H9 (cell line): ENCODE measurements around the gene RHOB. TPM values are rescaled to one million over a fixed set of nuclear protein-coding genes. Genes with fewer than 3 reads are reported as not detected.

Experiments
- DNase-seq: peaks from one replicate; pipeline ENCODE4 v3.0.0-alpha.2; 2017
- H2AFZ ChIP-seq: one replicate; pipeline ENCODE4 v1.6.1; 2013; ENCODE audit warnings: mild to moderate bottlenecking, low read length, control low read depth, moderate library complexity
- H2AK5ac ChIP-seq: 2 replicates; pipeline ENCODE4 v1.6.1; 2013; ENCODE audit warnings: low read length, control low read depth, mixed read lengths; ENCODE audit not compliant: insufficient read length
- H2BK120ac ChIP-seq: one replicate; pipeline ENCODE4 v1.6.1; 2013; ENCODE audit warnings: low read depth, mild to moderate bottlenecking, low read length, control low read depth, inconsistent platforms; ENCODE audit not compliant: poor library complexity, severe bottlenecking
- H2BK12ac ChIP-seq: 2 replicates; pipeline ENCODE4 v1.6.1; 2013; ENCODE audit warnings: low read length, control low read depth, mixed read lengths, low read depth; ENCODE audit not compliant: insufficient read length
- H2BK15ac ChIP-seq: 2 replicates; pipeline ENCODE4 v1.6.1; 2013; ENCODE audit warnings: low read depth, low read length, control low read depth
- H2BK20ac ChIP-seq: one replicate; pipeline ENCODE4 v1.6.1; 2013; ENCODE audit warnings: low read depth, mild to moderate bottlenecking, low read length, control low read depth, inconsistent platforms; ENCODE audit not compliant: poor library complexity, severe bottlenecking
- H2BK5ac ChIP-seq: 2 replicates; pipeline ENCODE4 v1.6.1; 2013; ENCODE audit warnings: low read length, control low read depth, mixed read lengths; ENCODE audit not compliant: insufficient read length
- H3K14ac ChIP-seq: 2 replicates; pipeline ENCODE4 v1.6.1; 2013; ENCODE audit warnings: low read length, control low read depth; ENCODE audit not compliant: insufficient read depth
- H3K18ac ChIP-seq: 2 replicates; pipeline ENCODE4 v1.6.1; 2013; ENCODE audit warnings: low read depth, mild to moderate bottlenecking, mixed read lengths, low read length, control low read depth; ENCODE audit not compliant: insufficient read length
- H3K23ac ChIP-seq: 2 replicates; pipeline ENCODE4 v1.6.1; 2013; ENCODE audit warnings: low read length, control low read depth, mixed read lengths, low read depth; ENCODE audit not compliant: insufficient read length
- H3K23me2 ChIP-seq: 2 replicates; pipeline ENCODE4 v1.6.1; 2013; ENCODE audit warnings: low read depth, mild to moderate bottlenecking, mixed read lengths, low read length, control low read depth; ENCODE audit not compliant: insufficient read length, poor library complexity, severe bottlenecking
- H3K27ac ChIP-seq: 2 replicates; pipeline ENCODE4 v1.5.1; 2013; ENCODE audit warnings: low read length, control low read depth, mixed read lengths, low read depth; ENCODE audit not compliant: insufficient read length
- H3K27me3 ChIP-seq: 2 replicates; pipeline ENCODE4 v1.6.1; 2013; ENCODE audit warnings: low read length, control low read depth, inconsistent platforms; ENCODE audit not compliant: insufficient read depth
- H3K4ac ChIP-seq: 2 replicates; pipeline ENCODE4 v1.6.1; 2013; ENCODE audit warnings: low read depth, mild to moderate bottlenecking, control low read depth, inconsistent platforms, low read length, moderate library complexity
- H3K4me1 ChIP-seq: 2 replicates; pipeline ENCODE4 v1.6.1; 2013; ENCODE audit warnings: low read length, control low read depth, inconsistent platforms; ENCODE audit not compliant: insufficient read depth
- H3K4me2 ChIP-seq: 2 replicates; pipeline ENCODE4 v1.6.1; 2013; ENCODE audit warnings: low read length, control low read depth, mixed read lengths; ENCODE audit not compliant: insufficient read length, insufficient read depth
- H3K56ac ChIP-seq: 2 replicates; pipeline ENCODE4 v1.6.1; 2013; ENCODE audit warnings: low read depth, mild to moderate bottlenecking, mixed read lengths, low read length, control low read depth; ENCODE audit not compliant: insufficient read length
- H3K79me1 ChIP-seq: 2 replicates; pipeline ENCODE4 v1.6.1; 2013; ENCODE audit warnings: low read depth, mild to moderate bottlenecking, moderate library complexity, low read length, control low read depth, inconsistent platforms; ENCODE audit not compliant: insufficient read depth, poor library complexity, severe bottlenecking
- H3K79me2 ChIP-seq: 2 replicates; pipeline ENCODE4 v1.6.1; 2013; ENCODE audit warnings: low read length, control low read depth, inconsistent platforms; ENCODE audit not compliant: insufficient read depth
- H3K9ac ChIP-seq: 2 replicates; pipeline ENCODE4 v1.6.1; 2013; ENCODE audit warnings: low read length, control low read depth, mixed read lengths; ENCODE audit not compliant: insufficient read length; ENCODE audit errors: extremely low read depth
- H3K9me3 ChIP-seq: one replicate; pipeline ENCODE4 v1.6.1; 2013; ENCODE audit warnings: low read depth, low read length, inconsistent platforms; ENCODE audit not compliant: control insufficient read depth
- H3T11ph ChIP-seq: one replicate; pipeline ENCODE4 v1.6.1; 2013; ENCODE audit warnings: mild to moderate bottlenecking, low read length, control low read depth, inconsistent platforms
- H4K20me1 ChIP-seq: one replicate; pipeline ENCODE4 v1.6.1; 2013; ENCODE audit not compliant: control insufficient read depth, insufficient read length, insufficient read depth
- H4K5ac ChIP-seq: 2 replicates; pipeline ENCODE4 v1.6.1; 2013; ENCODE audit warnings: low read depth, mild to moderate bottlenecking, mixed read lengths, low read length, control low read depth; ENCODE audit not compliant: insufficient read length
- H4K8ac ChIP-seq: replicated peaks from 2 replicates; pipeline ENCODE4 v1.6.1; 2013; ENCODE audit warnings: low read length, control low read depth, mixed read lengths, low read depth; ENCODE audit not compliant: insufficient read length
- H4K91ac ChIP-seq: 2 replicates; pipeline ENCODE4 v1.6.1; 2013; ENCODE audit warnings: low read depth, mild to moderate bottlenecking, moderate library complexity, mixed read lengths, low read length, control low read depth; ENCODE audit not compliant: insufficient read length
- H3K27ac Mint-ChIP-seq, 3 experiments: 2 replicates in 2 of 3; 3 replicates in 1 of 3; pipeline ENCODE4 v1.8.0; 2020 to 2021; ENCODE audit warnings: mixed read lengths in 3 of 3, mild to moderate bottlenecking in 1 of 3, moderate library complexity in 1 of 3
- H3K27me3 Mint-ChIP-seq: 2 replicates; pipeline ENCODE4 v1.8.0; 2021; ENCODE audit warnings: low read depth, mild to moderate bottlenecking, moderate library complexity, mixed read lengths
- H3K36me3 Mint-ChIP-seq, 3 experiments: 2 replicates in 2 of 3; 3 replicates in 1 of 3; pipeline ENCODE4 v1.8.0; 2020 to 2021; ENCODE audit warnings: low read depth in 3 of 3, mixed read lengths in 3 of 3; ENCODE audit not compliant: insufficient read depth in 1 of 3
- H3K4me1 Mint-ChIP-seq, 2 experiments: 2 replicates each; pipeline ENCODE4 v1.8.0; 2020; ENCODE audit warnings: mixed read lengths in 2 of 2
- H3K4me3 Mint-ChIP-seq, 2 experiments: 2 replicates in 1 of 2; 3 replicates in 1 of 2; pipeline ENCODE4 v1.8.0; 2020 to 2021; ENCODE audit warnings: mild to moderate bottlenecking in 2 of 2, mixed read lengths in 2 of 2, moderate library complexity in 1 of 2
- H3K9me3 Mint-ChIP-seq, 2 experiments: 2 replicates in 1 of 2; 3 replicates in 1 of 2; pipeline ENCODE4 v1.8.0; 2020; ENCODE audit warnings: mild to moderate bottlenecking in 2 of 2, mixed read lengths in 2 of 2, moderate library complexity in 1 of 2
- WGBS: extraction: QIAGEN DNeasy Blood & Tissue Kit; methylation state at CpG from one replicate; pipeline ENCODE4 v1.1.7; 2013; ENCODE audit warnings: missing lambda C conversion rate, low lambda C conversion rate, mixed read lengths; ENCODE audit not compliant: insufficient read length; ENCODE audit errors: extremely low coverage; 5-methylcytosine and 5-hydroxymethylcytosine counted together
- total RNA-seq: library from RNA; stranded (reverse); gene quantifications from 2 replicates; pipeline ENCODE4 v1.2.1, GENCODE V29; 2021
- TF ChIP-seq, protein P1 (sequence below): fragments of 200-600 bp; sonication (generic); conservative IDR thresholded peaks from 3 replicates; pipeline ENCODE4 v1.8.0; 2021; ENCODE audit warnings: antibody characterized with exemption, mild to moderate bottlenecking

The RHOB gene
- total RNA-seq, 1 experiment from 2014 or later: 10.3 TPM

GRCh38 chr2:20451000-20451290 is 4.1 kb downstream of the RHOB start:
- Histone ChIP-seq H3K56ac (no peak overlapping the region), H2BK20ac (no peak overlapping the region), H2AK5ac (no peak overlapping the region), H3K23me2 (peaks cover 9% of the 10 kb centered on the region), H3K27ac (no peak overlapping the region), H3K4me2 (no peak overlapping the region), H3K9me3 (no peaks in the 10 kb centered on the region), H3K4me1 (no peaks in the 10 kb centered on the region), H3K79me1 (no peaks in the 10 kb centered on the region), H4K20me1 (no peaks in the 10 kb centered on the region), H2BK120ac (no peak overlapping the region), H2BK5ac (no peak overlapping the region), H4K8ac (no peak overlapping the region), H2BK12ac (no peak overlapping the region), H3K14ac (no peak overlapping the region), H4K5ac (no peak overlapping the region), H3K23ac (no peak overlapping the region), H3K18ac (no peak overlapping the region), H4K91ac (no peak overlapping the region), H3K27me3 (peaks cover 13% of the 10 kb centered on the region; the same call in 1 of the 2 replicates), H3K4ac (no peak overlapping the region), H3T11ph (no peak overlapping the region), H2AFZ (no peak overlapping the region), H3K9ac (no peak overlapping the region), H2BK15ac (no peak overlapping the region), H3K79me2 (no peaks in the 10 kb centered on the region)
- WGBS: no CpG with 5 or more reads among the region's 3 CpGs
- no peak overlapping the region for H3K27ac Mint-ChIP-seq
- TF ChIP-seq, protein P1, sequence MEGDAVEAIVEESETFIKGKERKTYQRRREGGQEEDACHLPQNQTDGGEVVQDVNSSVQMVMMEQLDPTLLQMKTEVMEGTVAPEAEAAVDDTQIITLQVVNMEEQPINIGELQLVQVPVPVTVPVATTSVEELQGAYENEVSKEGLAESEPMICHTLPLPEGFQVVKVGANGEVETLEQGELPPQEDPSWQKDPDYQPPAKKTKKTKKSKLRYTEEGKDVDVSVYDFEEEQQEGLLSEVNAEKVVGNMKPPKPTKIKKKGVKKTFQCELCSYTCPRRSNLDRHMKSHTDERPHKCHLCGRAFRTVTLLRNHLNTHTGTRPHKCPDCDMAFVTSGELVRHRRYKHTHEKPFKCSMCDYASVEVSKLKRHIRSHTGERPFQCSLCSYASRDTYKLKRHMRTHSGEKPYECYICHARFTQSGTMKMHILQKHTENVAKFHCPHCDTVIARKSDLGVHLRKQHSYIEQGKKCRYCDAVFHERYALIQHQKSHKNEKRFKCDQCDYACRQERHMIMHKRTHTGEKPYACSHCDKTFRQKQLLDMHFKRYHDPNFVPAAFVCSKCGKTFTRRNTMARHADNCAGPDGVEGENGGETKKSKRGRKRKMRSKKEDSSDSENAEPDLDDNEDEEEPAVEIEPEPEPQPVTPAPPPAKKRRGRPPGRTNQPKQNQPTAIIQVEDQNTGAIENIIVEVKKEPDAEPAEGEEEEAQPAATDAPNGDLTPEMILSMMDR: no peak
- no peaks in the 10 kb centered on the region for H3K36me3 Mint-ChIP-seq
- H3K4me3 Mint-ChIP-seq: no peak overlapping the region
- H3K9me3 Mint-ChIP-seq: no peaks in the 10 kb centered on the region
- peaks cover 30 to 32% of the 10 kb centered on the region in 2 experiments for H3K4me1 Mint-ChIP-seq
- H3K27me3 Mint-ChIP-seq: peaks cover 90% of the 10 kb centered on the region
- DNase-seq: no peak
